ENCODE measurements around the gene EZR. TPM values are rescaled to one million over a fixed set of nuclear protein-coding genes. Genes with fewer than 3 reads are reported as not detected.
A peak's percentile ranks its signal among the peaks of the same experiment; 100 is the strongest.
"Not testable (repeated sequence)": the region's sequence is repeated elsewhere in the genome, so short reads cannot be mapped to it uniquely, and the experiment has no call there.

The EZR gene
- total RNA-seq, 1 donor from 2014 or later = 314 TPM

- DNase-seq (ENCODE audit: low read depth) (no peak), FAIRE-seq (no peak)
- no peaks in the 10 kb centered on the region for H3K27me3 ChIP-seq (ENCODE audit: control insufficient read depth, insufficient read depth, low read length)
- no peaks in the 10 kb centered on the region for H3K36me3 ChIP-seq (ENCODE audit: control insufficient read depth, insufficient read depth, low read length)
- no peak for TF ChIP-seq CTCF (IDR thresholded peaks at IDR 0.05; ENCODE audit: insufficient read depth, low read length, severe bottlenecking)
- H3K4me3 ChIP-seq (ENCODE audit: low read depth, low read length) = no peak overlapping the region
These were observed 7.8 kb upstream of the EZR start for GRCh38 chr6:158826819-158827501.

DNA sequence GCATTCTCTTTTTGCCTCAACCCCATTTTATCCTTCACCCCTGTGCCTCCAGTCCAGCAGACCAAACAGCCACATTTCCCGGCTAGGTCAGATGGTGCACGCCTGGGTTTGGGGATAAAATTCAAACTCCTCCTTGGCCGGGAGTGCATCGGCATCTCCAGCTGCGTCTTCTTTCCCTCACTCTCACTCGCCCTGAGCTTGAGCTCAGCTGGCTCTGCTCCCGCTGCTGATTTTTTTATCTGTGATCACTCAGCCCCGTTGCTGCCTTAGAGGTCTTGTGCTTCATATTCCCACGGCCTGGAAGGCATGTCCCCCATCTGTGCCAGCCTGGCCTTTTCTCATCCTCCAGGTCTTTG, 6.8 kb upstream of the EZR start:
- no peak for TF ChIP-seq CTCF (IDR thresholded peaks at IDR 0.05; ENCODE audit: insufficient read depth, low read length, severe bottlenecking)
- FAIRE-seq = no peak
- no peaks in the 10 kb centered on the region for H3K27me3 ChIP-seq (ENCODE audit: control insufficient read depth, insufficient read depth, low read length)
- H3K36me3 ChIP-seq (ENCODE audit: control insufficient read depth, insufficient read depth, low read length) = no peaks in the 10 kb centered on the region
- no peak for DNase-seq (ENCODE audit: low read depth)
- H3K4me3 ChIP-seq (ENCODE audit: low read depth, low read length) = no peak overlapping the region

DNA sequence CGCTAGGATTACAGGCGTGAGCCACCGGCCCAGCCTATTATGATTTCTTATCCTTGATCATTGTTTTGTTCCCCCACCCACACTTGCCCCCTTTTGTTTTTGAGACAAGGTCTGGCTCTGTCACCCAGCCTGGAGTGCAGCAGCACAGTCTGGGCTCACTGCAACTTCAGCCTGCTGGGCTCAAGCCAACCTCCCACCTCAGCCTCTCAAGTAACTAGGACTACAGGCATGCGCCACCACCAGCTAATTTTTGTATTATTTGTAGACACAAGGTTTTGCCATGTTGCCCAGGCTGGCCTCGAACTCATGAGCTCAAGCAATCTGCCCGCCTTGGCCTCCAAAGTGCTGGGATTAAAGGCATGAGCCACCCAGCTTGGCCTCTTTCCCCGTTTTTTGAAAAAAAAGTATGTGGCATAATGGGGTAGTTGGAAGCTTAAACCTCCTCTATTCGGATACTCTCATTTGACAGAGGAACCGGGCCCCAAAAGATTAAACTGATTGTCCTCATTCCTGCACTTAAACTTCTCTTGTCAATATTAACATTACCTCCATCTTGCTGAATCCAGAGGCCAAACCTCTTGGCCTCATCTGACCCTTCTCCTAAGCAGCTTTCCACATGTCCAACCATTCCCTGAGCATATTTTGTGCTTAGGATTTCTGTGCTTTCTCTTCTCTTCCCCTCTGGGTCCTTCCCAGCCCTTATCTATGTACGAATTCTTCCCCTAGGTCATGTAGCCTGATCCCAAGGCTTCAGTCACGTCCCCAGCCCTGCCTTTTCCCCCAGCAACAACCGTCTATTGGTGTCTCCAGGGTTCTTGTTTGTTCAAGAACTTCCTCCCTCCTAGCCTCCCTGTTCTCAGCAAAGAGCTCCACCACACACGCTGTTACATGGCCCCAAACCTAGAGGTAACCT, 6.1 kb upstream of the EZR start:
- Histone ChIP-seq H3K27me3 (ENCODE audit: control insufficient read depth, insufficient read depth, low read length) (no peaks in the 10 kb centered on the region), H3K36me3 (ENCODE audit: control insufficient read depth, insufficient read depth, low read length) (no peaks in the 10 kb centered on the region), H3K4me3 (ENCODE audit: low read depth, low read length) (no peak overlapping the region)
- no peak for FAIRE-seq
- no peak for DNase-seq (ENCODE audit: low read depth)
- no peak for TF ChIP-seq CTCF (IDR thresholded peaks at IDR 0.05; ENCODE audit: insufficient read depth, low read length, severe bottlenecking)

DNA sequence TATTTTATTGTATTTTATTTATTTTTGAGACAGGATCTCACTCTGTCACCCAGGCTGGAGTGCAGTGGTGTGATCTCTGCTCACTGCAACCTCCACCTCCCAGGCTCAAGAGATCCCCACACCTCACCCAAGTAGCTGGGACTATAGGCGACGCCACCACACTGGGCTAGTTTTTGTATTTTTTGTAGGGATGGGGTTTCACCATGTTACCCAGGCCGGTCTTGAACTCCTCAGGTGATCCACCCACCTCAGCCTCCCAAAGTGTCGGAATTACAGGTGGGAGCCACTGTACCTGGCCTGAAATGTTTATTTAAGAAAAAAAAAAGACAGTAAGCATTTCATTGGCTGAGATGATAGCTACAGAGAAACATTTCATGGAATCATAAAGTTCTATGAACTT, 4.4 kb upstream of the EZR start:
- not testable (repeated sequence) for H3K27me3 ChIP-seq (ENCODE audit: control insufficient read depth, insufficient read depth, low read length); H3K4me3 ChIP-seq (ENCODE audit: low read depth, low read length); FAIRE-seq; DNase-seq (ENCODE audit: low read depth); H3K36me3 ChIP-seq (ENCODE audit: control insufficient read depth, insufficient read depth, low read length)

GRCh38 chr6:158819977-158820622, 932 bp upstream of the EZR start:
- peak; percentile 82 for DNase-seq (ENCODE audit: low read depth)
- Histone ChIP-seq H3K27me3 (ENCODE audit: control insufficient read depth, insufficient read depth, low read length) (no peaks in the 10 kb centered on the region), H3K36me3 (ENCODE audit: control insufficient read depth, insufficient read depth, low read length) (peaks cover 1% of the 10 kb centered on the region), H3K4me3 (ENCODE audit: low read depth, low read length) (no peak overlapping the region)
- no peak for TF ChIP-seq CTCF (IDR thresholded peaks at IDR 0.05; ENCODE audit: insufficient read depth, low read length, severe bottlenecking)
- no peak for FAIRE-seq

DNA sequence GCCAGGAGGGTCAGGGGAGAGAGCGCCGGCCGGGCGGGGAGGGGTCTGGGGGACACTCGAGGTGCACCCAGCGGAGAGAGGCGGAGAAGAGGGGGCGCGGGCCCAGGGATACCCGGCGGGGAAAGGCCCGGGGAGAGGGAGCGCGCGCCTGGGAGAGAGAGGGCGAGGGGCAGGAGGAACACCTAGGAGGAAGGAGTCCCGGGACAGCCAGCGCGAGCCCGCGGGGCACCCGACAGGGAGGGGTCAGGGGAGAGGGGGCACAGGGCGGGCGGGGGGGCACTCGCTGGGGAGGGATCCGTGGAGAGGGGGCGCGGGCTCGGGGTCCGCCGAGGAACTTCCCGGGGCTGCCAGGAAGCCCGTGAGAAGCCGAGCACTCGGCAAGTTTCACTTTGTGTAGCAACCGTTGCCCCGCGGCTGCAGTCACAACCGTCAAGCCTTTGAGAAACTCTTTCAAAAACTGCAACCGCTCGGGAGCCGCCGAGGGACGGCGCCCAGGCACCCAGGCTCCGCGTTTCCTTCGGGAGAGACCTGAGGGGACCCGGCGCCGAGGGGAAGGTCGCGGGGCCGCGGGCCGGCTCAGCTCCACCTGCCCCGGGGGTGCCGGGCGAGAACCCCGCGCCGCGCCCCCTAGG, 471 bp downstream of the EZR start:
- DNase-seq (ENCODE audit: low read depth) (no peak), FAIRE-seq (no peak)
- H3K36me3 ChIP-seq (ENCODE audit: control insufficient read depth, insufficient read depth, low read length) = peaks cover 7% of the 10 kb centered on the region
- H3K4me3 ChIP-seq (ENCODE audit: low read depth, low read length) = peak overlapping the region; percentile 77
- no peaks in the 10 kb centered on the region for H3K27me3 ChIP-seq (ENCODE audit: control insufficient read depth, insufficient read depth, low read length)
- TF ChIP-seq CTCF (IDR thresholded peaks at IDR 0.05; ENCODE audit: insufficient read depth, low read length, severe bottlenecking) = no peak

Measured in bronchial epithelial cell (primary cell).